NCI-H2029 treated with DMSO at 0.1 percent for 48 hours (cell line): ENCODE results near the gene VIP.

Experiments
- DNase-seq: peaks from one replicate; lab custom pipeline; 2025; lab: John Stamatoyannopoulos, UW

Gene VIP

GRCh38 chr6:152783217-152783878 is 32.8 kb downstream of the VIP start:
- no peak for DNase-seq

GRCh38 chr6:152794696-152795095 is 44.1 kb downstream of the VIP start:
- no peak for DNase-seq

- DNase-seq: no peak
Observed at GRCh38 chr6:152804150-152804549, 53.6 kb downstream of the VIP start.
